ENCODE results near the gene RAI14. TPM values are rescaled to one million over a fixed set of nuclear protein-coding genes. Genes with fewer than 3 reads are reported as not detected.
A peak's percentile ranks its signal among the peaks of the same experiment; 100 is the strongest.

Gene RAI14
- total and polyA plus RNA-seq, 2 donors (not counting 3 experiments of a cell fraction or from before 2014, with no cell fraction given), result 114 to 369 TPM

DNA sequence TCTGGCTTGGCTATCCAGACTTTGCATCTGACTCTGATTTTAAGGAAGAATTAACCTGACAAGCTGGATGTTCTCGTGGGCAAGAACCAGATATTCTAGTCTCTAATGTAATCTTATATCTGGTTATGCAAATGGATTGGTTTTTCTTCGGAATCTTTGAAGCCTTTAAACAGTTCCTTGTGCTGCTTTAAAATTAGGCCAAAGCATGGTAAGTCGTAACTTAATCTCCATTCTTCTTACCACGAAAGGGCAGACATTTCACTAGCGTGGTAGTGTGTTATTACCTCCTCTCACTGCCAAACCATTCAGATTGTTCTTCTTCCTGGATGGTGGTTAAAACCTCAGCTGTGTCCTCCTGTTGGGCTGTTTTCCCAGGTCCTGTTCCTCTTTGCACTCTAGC lies 148.8 kb downstream of the RAI14 start:
- Histone ChIP-seq H3K36me3 (ENCODE audit: control insufficient read depth in 2 of 2, extremely low read depth in 1 of 2, insufficient read depth in 2 of 2, low read length in 2 of 2) (peaks cover 30 to 33% of the 10 kb centered on the region in 2 experiments), H3K4me1 (ENCODE audit: control insufficient read depth, extremely low read depth, insufficient read depth, low read length) (no peaks in the 10 kb centered on the region), H3K4me2 (ENCODE audit: insufficient read depth, low read length) (no peak overlapping the region), H3K27me3 (ENCODE audit: control insufficient read depth in 2 of 2, insufficient read depth in 2 of 2, low read length in 2 of 2) (no peaks in the 10 kb centered on the region), H4K20me1 (replicated peaks; ENCODE audit: control insufficient read depth, extremely low read depth, insufficient read depth, low read length) (no peaks in the 10 kb centered on the region), H3K9ac (replicated peaks; ENCODE audit: extremely low read depth, insufficient read depth, low read length) (no peak overlapping the region), H2AFZ (ENCODE audit: low read depth, low read length) (no peak overlapping the region), H3K9me3 (replicated peaks; ENCODE audit: control insufficient read depth, insufficient read depth, low read length) (no peaks in the 10 kb centered on the region), H3K27ac (ENCODE audit: insufficient read depth, low read depth, low read length) (no peak overlapping the region), H3K4me3 (replicated peaks in 1 of 3; ENCODE audit: insufficient read depth in 1 of 3, low read depth in 1 of 3, low read length in 3 of 3) (no peak overlapping the region), H3K9me1 (replicated peaks; ENCODE audit: control insufficient read depth, extremely low read depth, insufficient read depth, low read length) (no peaks in the 10 kb centered on the region), H3K79me2 (ENCODE audit: control insufficient read depth, insufficient read depth, low read length) (peaks cover 12% of the 10 kb centered on the region)
- intact Hi-C loops (cut with micrococcal nuclease) (no loop called here), dilution Hi-C loops (cut with MboI; ENCODE audit: extremely low pct_ligation_motif_present, low sequenced_read_pairs) (no loop called here)
- ChIA-PET CTCF (interaction anchor here (0.7 to 1.7 kb wide), 2 partner anchors 8 to 13 kb away, joined by 3 to 4 read pairs; no protein-coding TSS in a partner anchor), POLR2A (no interaction called here)
- BruUV-seq (replicated peaks), result no TSS peak
- TF ChIP-seq CTCF (IDR thresholded peaks at IDR 0.05; ENCODE audit: extremely low read depth in 1 of 2, insufficient read depth in 1 of 2, low read depth in 1 of 2, low read length in 2 of 2), result no peak
- TF ChIP-seq POLR2AphosphoS5 (IDR thresholded peaks at IDR 0.05; ENCODE audit: insufficient read depth, low read depth, low read length), result peak; percentile 28
- DNase-seq (ENCODE audit: low read depth, low spot score) (no peak), FAIRE-seq (no peak)

DNA sequence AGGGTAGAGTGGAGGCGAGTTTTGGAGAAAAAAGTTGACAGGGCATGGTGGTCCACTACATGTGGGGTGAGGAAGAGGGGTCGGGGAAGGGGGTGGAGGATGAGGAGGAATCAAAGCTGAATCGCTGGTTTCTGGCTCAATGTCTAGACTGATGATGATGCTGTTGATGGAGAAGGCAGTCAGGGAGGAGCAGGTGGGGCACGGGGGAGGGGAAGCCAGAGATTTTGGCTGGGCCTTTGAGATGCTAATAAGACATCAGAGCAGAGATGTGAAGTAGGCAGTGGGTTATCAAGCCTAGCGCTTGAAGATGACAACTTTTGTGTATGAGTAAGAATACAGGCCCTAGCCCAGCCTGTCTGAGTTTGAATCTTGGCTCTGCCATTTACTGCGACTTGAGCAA lies 150.4 kb downstream of the RAI14 start:
- CTCF ChIA-PET, result interaction anchor here (1.4 to 2.5 kb wide), 2 partner anchors 14 to 320 kb away, joined by 4 to 6 read pairs; no protein-coding TSS in a partner anchor
- Histone ChIP-seq H3K9ac (replicated peaks; ENCODE audit: extremely low read depth, insufficient read depth, low read length) (no peak overlapping the region), H3K27ac (ENCODE audit: insufficient read depth, low read depth, low read length) (no peak overlapping the region), H3K9me1 (replicated peaks; ENCODE audit: control insufficient read depth, extremely low read depth, insufficient read depth, low read length) (no peaks in the 10 kb centered on the region), H3K4me1 (ENCODE audit: control insufficient read depth, extremely low read depth, insufficient read depth, low read length) (no peaks in the 10 kb centered on the region), H3K36me3 (ENCODE audit: control insufficient read depth in 2 of 2, extremely low read depth in 1 of 2, insufficient read depth in 2 of 2, low read length in 2 of 2) (peaks cover 30 to 35% of the 10 kb centered on the region in 2 experiments), H3K4me3 (replicated peaks in 1 of 3; ENCODE audit: insufficient read depth in 1 of 3, low read depth in 1 of 3, low read length in 3 of 3) (no peak overlapping the region), H4K20me1 (replicated peaks; ENCODE audit: control insufficient read depth, extremely low read depth, insufficient read depth, low read length) (no peaks in the 10 kb centered on the region), H3K4me2 (ENCODE audit: insufficient read depth, low read length) (no peak overlapping the region), H3K27me3 (ENCODE audit: control insufficient read depth in 2 of 2, insufficient read depth in 2 of 2, low read length in 2 of 2) (no peaks in the 10 kb centered on the region), H3K9me3 (replicated peaks; ENCODE audit: control insufficient read depth, insufficient read depth, low read length) (no peaks in the 10 kb centered on the region), H2AFZ (ENCODE audit: low read depth, low read length) (no peak overlapping the region), H3K79me2 (ENCODE audit: control insufficient read depth, insufficient read depth, low read length) (peaks cover 7% of the 10 kb centered on the region)
- DNase-seq (ENCODE audit: low read depth, low spot score), result no peak
- intact Hi-C loops (cut with micrococcal nuclease) (no loop called here), dilution Hi-C loops (cut with MboI; ENCODE audit: extremely low pct_ligation_motif_present, low sequenced_read_pairs) (no loop called here)
- POLR2A ChIA-PET, result no interaction called here
- no peak for FAIRE-seq
- BruUV-seq (replicated peaks), result no TSS peak
- TF ChIP-seq FOS (IDR thresholded peaks at IDR 0.05; ENCODE audit: borderline replicate concordance, insufficient read depth, low read length) (no peak), POLR2AphosphoS5 (IDR thresholded peaks at IDR 0.05; ENCODE audit: insufficient read depth, low read depth, low read length) (peak; percentile 15), MYC (IDR thresholded peaks at IDR 0.05; ENCODE audit: low read depth, low read length) (no peak), JUN (IDR thresholded peaks at IDR 0.05; ENCODE audit: borderline replicate concordance, insufficient read depth, insufficient read length, low read depth) (no peak), CTCF (IDR thresholded peaks at IDR 0.05; ENCODE audit: extremely low read depth in 1 of 2, insufficient read depth in 1 of 2, low read depth in 1 of 2, low read length in 2 of 2) (no peak), GATA2 (IDR thresholded peaks at IDR 0.05; ENCODE audit: insufficient read depth, insufficient read length, low read depth, low read length) (no peak)
- TF ChIP-seq, protein P1, sequence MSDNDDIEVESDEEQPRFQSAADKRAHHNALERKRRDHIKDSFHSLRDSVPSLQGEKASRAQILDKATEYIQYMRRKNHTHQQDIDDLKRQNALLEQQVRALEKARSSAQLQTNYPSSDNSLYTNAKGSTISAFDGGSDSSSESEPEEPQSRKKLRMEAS (IDR thresholded peaks at IDR 0.05; ENCODE audit: insufficient read depth, insufficient read length), result no peak

All from endothelial cell of umbilical vein (primary cell).